HG03354 (cell line): ENCODE measurements around the gene PTGFRN.
A peak's percentile ranks its signal among the peaks of the same experiment; 100 is the strongest.

Experiments
- ATAC-seq: cut with Tn5 transposase; IDR thresholded peaks from one replicate; pipeline ENCODE4 v1.9.1; 2021; ENCODE audit warnings: mild to moderate bottlenecking; ENCODE audit not compliant: unreplicated experiment, poor library complexity, severe bottlenecking

Gene PTGFRN

DNA sequence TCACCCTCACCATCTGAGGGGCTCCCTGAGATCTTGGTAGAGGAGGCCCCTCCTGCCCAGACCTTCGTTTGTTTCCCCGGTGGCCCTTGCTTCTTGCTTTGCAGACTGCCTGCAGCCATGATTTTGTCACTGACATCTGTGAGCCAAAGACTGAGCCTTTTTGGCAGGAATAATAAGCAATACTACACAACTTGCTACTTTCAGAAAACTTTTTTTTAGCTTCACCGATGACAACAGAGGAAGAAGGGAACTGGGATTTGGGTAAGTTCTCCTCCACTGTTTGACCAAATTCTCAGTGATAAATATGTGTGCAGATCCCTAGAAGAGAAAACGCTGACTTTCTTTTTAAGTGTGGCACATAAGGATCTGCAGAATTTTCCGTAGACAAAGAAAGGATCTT is 80.1 kb downstream of the PTGFRN start:
- ATAC-seq, result no peak

GRCh38 chr1:116990612-116991151 is 81.0 kb downstream of the PTGFRN start:
- ATAC-seq, result no peak

GRCh38 chr1:116991171-116991845 is 81.6 kb downstream of the PTGFRN start:
- ATAC-seq, result no peak

- ATAC-seq, result no peak
Observed at GRCh38 chr1:116991918-116992317, 82.2 kb downstream of the PTGFRN start.

DNA sequence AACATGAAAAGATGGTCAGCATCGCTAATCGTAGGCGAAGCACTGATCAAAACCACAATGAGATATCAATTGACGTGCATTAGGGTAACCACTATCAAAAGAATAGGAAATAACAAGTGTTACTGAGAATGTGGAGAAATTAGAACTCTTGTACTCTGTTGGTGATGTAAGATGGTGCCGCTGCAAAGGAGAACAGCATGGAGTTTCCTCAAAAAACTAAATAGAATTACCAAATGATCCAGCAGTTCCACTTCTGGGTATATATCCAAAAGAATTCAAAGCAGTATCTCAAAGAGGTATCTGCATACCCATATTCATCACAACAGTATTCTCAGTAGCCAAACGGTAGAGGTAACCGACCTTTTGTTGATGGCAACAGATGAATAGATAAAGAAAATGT is 83.6 kb downstream of the PTGFRN start:
- ATAC-seq, result no peak

DNA sequence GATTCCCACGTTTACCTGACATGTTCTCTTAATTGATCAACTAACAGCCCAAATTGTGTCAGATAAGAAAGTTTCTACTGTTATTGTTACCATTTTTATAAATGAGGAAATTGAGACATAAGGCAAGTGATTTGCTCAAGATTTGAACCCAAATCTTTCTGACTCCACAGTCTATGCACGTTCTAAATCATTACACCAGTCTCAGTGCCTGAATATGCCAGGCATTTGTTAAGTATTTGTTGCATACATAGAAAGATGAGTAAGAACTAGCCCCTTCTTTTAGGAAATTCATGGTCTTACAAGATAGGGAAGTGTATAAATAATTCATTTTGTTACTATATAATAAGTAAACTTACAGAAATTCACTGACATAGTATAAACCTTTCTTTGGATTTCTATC is 84.7 kb downstream of the PTGFRN start:
- ATAC-seq, result no peak

GRCh38 chr1:116997066-116997465 is 87.3 kb downstream of the PTGFRN start:
- no peak for ATAC-seq

DNA sequence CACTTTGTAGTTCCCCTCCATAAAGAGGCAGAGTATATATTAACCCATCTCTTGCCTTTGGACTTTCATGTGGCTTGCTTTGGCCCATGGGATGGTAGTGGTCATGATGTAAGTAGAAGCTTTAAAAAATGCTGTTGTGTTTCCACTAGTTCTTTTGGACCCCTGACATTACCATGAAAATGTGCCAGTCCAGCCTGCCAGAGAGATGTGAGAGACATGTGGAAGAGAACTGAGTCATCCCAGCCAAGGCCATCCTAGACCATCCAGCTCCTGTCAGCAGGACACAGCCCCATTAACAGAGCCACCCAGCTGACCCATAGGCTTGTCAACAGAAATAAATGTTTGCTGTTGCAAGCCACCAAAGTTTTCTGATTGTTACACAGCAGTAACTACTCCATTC is 87.9 kb downstream of the PTGFRN start:
- ATAC-seq, result no peak

DNA sequence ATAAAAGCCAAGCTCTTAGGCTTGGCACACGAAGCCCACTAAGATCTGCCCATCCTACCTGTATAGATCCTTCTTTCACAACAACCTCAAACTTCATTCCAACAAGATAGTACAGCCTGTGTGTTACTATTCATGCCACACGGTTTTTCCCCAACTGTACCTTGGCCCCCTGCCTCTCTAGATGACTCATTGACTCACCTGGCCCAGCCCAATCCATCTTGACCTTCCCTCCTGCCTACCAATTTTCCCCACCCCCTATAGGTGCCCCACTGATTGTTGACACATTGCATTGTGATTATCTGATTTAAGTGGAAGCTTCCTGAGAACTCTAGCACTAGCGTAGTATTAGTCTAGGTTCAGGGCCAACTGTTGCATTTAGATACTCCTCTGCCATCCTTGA is 89.9 kb downstream of the PTGFRN start:
- ATAC-seq, result no peak

DNA sequence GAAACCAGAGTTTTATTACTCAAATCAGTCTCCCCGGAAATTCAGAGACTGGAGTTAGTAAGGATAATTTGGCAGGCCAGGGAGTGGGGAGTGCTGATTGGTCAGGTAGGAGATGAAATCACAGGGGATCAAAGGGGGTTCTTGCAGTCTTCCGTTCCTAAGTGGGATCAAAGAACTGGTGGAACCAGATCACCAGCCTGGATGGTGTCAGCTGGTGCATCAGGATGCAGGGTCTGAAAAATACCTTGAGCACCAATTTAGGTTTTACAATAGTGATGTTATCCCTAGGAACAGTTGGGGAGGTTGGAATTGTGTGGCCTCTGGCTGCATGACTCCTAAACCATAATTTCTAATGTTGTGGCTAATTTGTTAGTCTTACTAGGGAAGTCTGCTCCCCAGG is 90.4 kb downstream of the PTGFRN start:
- no peak for ATAC-seq

- peak; percentile 92 for ATAC-seq
Observed at GRCh38 chr1:117001254-117001927, 91.7 kb downstream of the PTGFRN start, which contains the start of gene CD101. TSS of gene CD101 (plus strand) at chr1:117001760. CDS start at chr1:117001818, 58 bp downstream.

GRCh38 chr1:117003223-117003875 is 93.6 kb downstream of the PTGFRN start:
- ATAC-seq, result peak; percentile 40

- no peak for ATAC-seq
Observed at GRCh38 chr1:117007719-117008013, 98.0 kb downstream of the PTGFRN start.

DNA sequence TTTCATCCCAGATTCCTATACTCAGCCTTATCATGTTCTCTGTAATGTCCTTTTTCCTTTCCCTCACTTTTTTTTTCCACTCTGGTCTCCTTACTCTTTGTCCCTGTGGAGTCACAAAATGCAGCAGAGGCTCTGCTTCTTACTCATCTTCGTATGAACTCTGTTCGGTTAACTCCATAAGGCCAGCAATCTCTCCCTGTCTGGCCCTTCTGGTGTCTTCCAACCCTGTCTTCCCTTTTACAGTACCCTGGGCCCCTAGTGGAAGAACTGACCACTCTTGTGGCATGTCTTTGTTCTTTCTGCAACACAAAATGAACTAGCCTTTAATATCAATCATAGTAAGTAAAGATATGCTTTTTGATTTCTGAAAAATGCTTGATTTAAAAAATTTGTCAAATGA is 98.9 kb downstream of the PTGFRN start:
- no peak for ATAC-seq

GRCh38 chr1:117009132-117009531 is 99.4 kb downstream of the PTGFRN start:
- ATAC-seq, result no peak

GRCh38 chr1:117010310-117010969 is 100.7 kb downstream of the PTGFRN start:
- no peak for ATAC-seq

- no peak for ATAC-seq
Observed at GRCh38 chr1:117011334-117011733, 101.6 kb downstream of the PTGFRN start.

- no peak for ATAC-seq
Observed at GRCh38 chr1:117013309-117013858, 103.7 kb downstream of the PTGFRN start.

DNA sequence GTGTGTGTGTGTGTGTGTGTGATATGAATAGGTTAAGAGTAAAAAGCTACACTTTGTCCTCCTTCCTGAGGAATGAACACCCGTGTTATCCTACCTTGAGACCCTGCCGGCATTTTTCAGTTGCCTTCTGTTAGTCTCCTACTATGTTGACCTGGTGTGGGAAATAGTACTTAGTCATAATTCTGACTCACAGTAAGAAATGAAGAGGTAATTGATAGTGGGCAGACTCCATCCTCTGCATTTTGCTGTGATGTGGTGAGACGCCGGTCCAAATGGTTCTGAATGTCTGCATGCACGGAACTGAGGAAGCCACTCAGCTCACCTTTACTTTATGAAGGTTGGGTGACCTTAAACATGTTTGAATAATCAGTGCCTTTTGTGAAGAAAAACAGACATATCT is 104.5 kb downstream of the PTGFRN start:
- no peak for ATAC-seq

DNA sequence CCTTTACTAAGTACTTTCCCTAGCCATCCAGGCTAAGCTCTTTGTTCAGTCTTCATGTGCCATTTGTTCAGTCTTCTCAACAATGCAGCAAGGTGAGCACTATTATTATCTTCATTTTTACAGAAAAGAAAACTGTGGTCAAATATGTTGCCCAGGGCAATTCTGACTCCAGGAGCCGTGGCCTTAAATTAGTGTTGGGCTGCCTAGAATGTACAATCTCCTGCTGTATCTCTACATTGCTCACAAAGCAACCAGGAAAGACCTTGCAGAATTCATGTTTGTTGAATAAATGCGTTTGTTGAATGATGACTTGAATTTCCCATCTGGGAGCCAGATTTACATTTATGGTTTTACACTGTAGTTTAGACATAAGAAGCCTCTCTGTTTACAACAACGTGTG is 106.0 kb downstream of the PTGFRN start:
- ATAC-seq, result no peak
